Ammon's horn (tissue), 1 donor: ENCODE data around the gene IFITM1.
"Not testable (repeated sequence)": the region's sequence is repeated elsewhere in the genome, so short reads cannot be mapped to it uniquely, and the experiment has no call there.

Experiments
- DNase-seq: peaks from one replicate; pipeline ENCODE4 v3.0.0-alpha.2; 2016; ENCODE audit warnings: low spot score

IFITM1 gene

GRCh38 chr11:308740-309665 is 4.8 kb upstream of the IFITM1 start:
- not testable (repeated sequence) for DNase-seq

GRCh38 chr11:309979-310572 is 3.8 kb upstream of the IFITM1 start:
- DNase-seq = not testable (repeated sequence)

GRCh38 chr11:311013-311748 is 2.7 kb upstream of the IFITM1 start:
- DNase-seq = not testable (repeated sequence)

- no peak for DNase-seq
Observed at GRCh38 chr11:312092-312816, 1.6 kb upstream of the IFITM1 start.

GRCh38 chr11:313304-313786 is 495 bp upstream of the IFITM1 start:
- no peak for DNase-seq

- DNase-seq = not testable (repeated sequence)
Observed at GRCh38 chr11:314554-314875, 675 bp downstream of the IFITM1 start.

GRCh38 chr11:315051-315481 is 1.2 kb downstream of the IFITM1 start:
- no peak for DNase-seq

GRCh38 chr11:315516-315994 is 1.7 kb downstream of the IFITM1 start:
- DNase-seq = no peak

- no peak for DNase-seq
Observed at GRCh38 chr11:316031-316701, 2.3 kb downstream of the IFITM1 start.

GRCh38 chr11:316891-317301 is 3.1 kb downstream of the IFITM1 start:
- DNase-seq = no peak

- DNase-seq = not testable (repeated sequence)
Observed at GRCh38 chr11:317668-318404, 4.0 kb downstream of the IFITM1 start.

GRCh38 chr11:318405-319120 is 4.7 kb downstream of the IFITM1 start:
- not testable (repeated sequence) for DNase-seq

- not testable (repeated sequence) for DNase-seq
Observed at GRCh38 chr11:319121-319887, 5.5 kb downstream of the IFITM1 start.

GRCh38 chr11:319888-320273 is 6.0 kb downstream of the IFITM1 start:
- not testable (repeated sequence) for DNase-seq

GRCh38 chr11:324156-324555 is 10.3 kb downstream of the IFITM1 start:
- no peak for DNase-seq

- not testable (repeated sequence) for DNase-seq
Observed at GRCh38 chr11:324593-325517, 11.0 kb downstream of the IFITM1 start.

- no peak for DNase-seq
Observed at GRCh38 chr11:325796-326591, 12.2 kb downstream of the IFITM1 start.
